SH-SY5Y (cell line): ENCODE data around the gene DSCAML1.
A peak's percentile ranks its signal among the peaks of the same experiment; 100 is the strongest.

Source experiments
- GATA2 ChIP-seq: IDR thresholded peaks from 2 replicates; pipeline ENCODE4 v1.6.1; 2011; ENCODE audit warnings: mild to moderate bottlenecking, low read depth, low read length
- GATA3 ChIP-seq: IDR thresholded peaks from 2 replicates; pipeline ENCODE4 v1.6.1; 2011; ENCODE audit warnings: low read depth, mild to moderate bottlenecking, low read length, moderate library complexity

The DSCAML1 gene

GRCh38 chr11:117768506-117768905, 28.5 kb downstream of the DSCAML1 start:
- TF ChIP-seq GATA2 (no peak), GATA3 (no peak)

- TF ChIP-seq GATA2 (no peak), GATA3 (no peak)
Measured at GRCh38 chr11:117767071-117767470, 29.9 kb downstream of the DSCAML1 start.

GRCh38 chr11:117766576-117766975, 30.4 kb downstream of the DSCAML1 start:
- no peak for TF ChIP-seq GATA2
- no peak for TF ChIP-seq GATA3

GRCh38 chr11:117766026-117766425, 31.0 kb downstream of the DSCAML1 start:
- no peak for TF ChIP-seq GATA2
- no peak for TF ChIP-seq GATA3

GRCh38 chr11:117765068-117765467, 31.9 kb downstream of the DSCAML1 start:
- TF ChIP-seq GATA3 (no peak), GATA2 (no peak)

GRCh38 chr11:117761993-117762392, 35.0 kb downstream of the DSCAML1 start:
- TF ChIP-seq GATA3 (peak; percentile 54; the same call in 1 of the 2 replicates), GATA2 (peak; percentile 56; the same call in 1 of the 2 replicates)

GRCh38 chr11:117759305-117759704, 37.7 kb downstream of the DSCAML1 start:
- TF ChIP-seq GATA2 = no peak
- no peak for TF ChIP-seq GATA3

- TF ChIP-seq GATA3 = no peak
- no peak for TF ChIP-seq GATA2
Measured at GRCh38 chr11:117754030-117754429, 43.0 kb downstream of the DSCAML1 start.

GRCh38 chr11:117752721-117753237, 44.2 kb downstream of the DSCAML1 start:
- TF ChIP-seq GATA2 (no peak), GATA3 (no peak)

GRCh38 chr11:117752071-117752470, 44.9 kb downstream of the DSCAML1 start:
- no peak for TF ChIP-seq GATA3
- TF ChIP-seq GATA2 = no peak

GRCh38 chr11:117750916-117751662, 45.9 kb downstream of the DSCAML1 start:
- TF ChIP-seq GATA2 (no peak), GATA3 (no peak)

- TF ChIP-seq GATA3 (no peak), GATA2 (no peak)
Measured at GRCh38 chr11:117750357-117750756, 46.7 kb downstream of the DSCAML1 start.

GRCh38 chr11:117749541-117749910, 47.5 kb downstream of the DSCAML1 start:
- TF ChIP-seq GATA3 (no peak), GATA2 (no peak)

GRCh38 chr11:117748771-117749540, 48.1 kb downstream of the DSCAML1 start:
- TF ChIP-seq GATA2 = no peak
- TF ChIP-seq GATA3 = no peak

- TF ChIP-seq GATA3 (no peak), GATA2 (no peak)
Measured at GRCh38 chr11:117747892-117748291, 49.1 kb downstream of the DSCAML1 start.
